Activated CD8-positive, alpha-beta T cell treated with anti-CD3 and anti-CD28 coated beads for 36 hours (primary cell): ENCODE measurements around the gene HAUS1. TPM values are rescaled to one million over a fixed set of nuclear protein-coding genes. Genes with fewer than 3 reads are reported as not detected.

ENCODE experiments used
- ATAC-seq: fragments of 200-7000 bp; cut with Tn5 transposase; one replicate; pipeline ENCODE4 v1.10.0; 2021; ENCODE audit warnings: mild to moderate bottlenecking, moderate library complexity
- CTCF ChIA-PET: fragments of 350-600 bp; sonication (Branson Sonifier 250); formaldehyde crosslinking; loops from one replicate; lab custom pipeline; 2021; ENCODE audit warnings: antibody characterized with exemption; lab: Charles Lee
- POLR2A ChIA-PET: fragments of 350-600 bp; sonication (Branson Sonifier 250); formaldehyde crosslinking; loops from one replicate; lab custom pipeline; 2021; ENCODE audit warnings: antibody characterized with exemption; lab: Charles Lee
- DNase-seq: peaks from one replicate; pipeline ENCODE4 v3.0.0-alpha.2; 2020
- H3K27ac Mint-ChIP-seq: one replicate; pipeline ENCODE4 v1.8.0; 2021; ENCODE audit warnings: mild to moderate bottlenecking, mixed read lengths
- H3K27me3 Mint-ChIP-seq: one replicate; pipeline ENCODE4 v1.8.0; 2021; ENCODE audit warnings: mixed read lengths
- H3K36me3 Mint-ChIP-seq: one replicate; pipeline ENCODE4 v1.8.0; 2021; ENCODE audit warnings: low read depth, mixed read lengths
- H3K4me1 Mint-ChIP-seq: one replicate; pipeline ENCODE4 v1.8.0; 2021; ENCODE audit warnings: low read depth, mixed read lengths
- H3K4me3 Mint-ChIP-seq: one replicate; pipeline ENCODE4 v1.8.0; 2021; ENCODE audit warnings: mild to moderate bottlenecking, moderate library complexity, mixed read lengths
- H3K9me3 Mint-ChIP-seq: one replicate; pipeline ENCODE4 v1.8.0; 2021; ENCODE audit warnings: mixed read lengths
- CTCF ChIP-seq: fragments of 200-600 bp; IDR thresholded peaks from one replicate; pipeline ENCODE4 v1.8.0; 2022; ENCODE audit warnings: antibody characterized with exemption, mild to moderate bottlenecking
- intact Hi-C: fragments of 100-400 bp; cut with micrococcal nuclease; formaldehyde crosslinking; loops from one replicate; pipeline ENCODE4 v1.10.0; 2022
- total RNA-seq, 2 experiments: library from RNA; stranded (reverse); gene quantifications; one replicate each; pipeline ENCODE4 v1.2.3, GENCODE V29; 2021

The HAUS1 gene
- total RNA-seq, 2 experiments from 2014 or later = 57.9 to 61.0 TPM

GRCh38 chr18:46097431-46097800 lies 6.8 kb upstream of the HAUS1 start:
- ChIA-PET CTCF (interaction anchor here (0.8 to 1.8 kb wide), 3 partner anchors 24 to 560 kb away, joined by 3 to 6 read pairs (median 3); partner anchors contain the start of gene PSTPIP2), POLR2A (interaction anchor here (0.9 to 2.3 kb wide), 9 partner anchors 9 to 76 kb away, joined by 3 to 7 read pairs (median 4); a partner anchor contains a TSS)
- no peaks in the 10 kb centered on the region for H3K9me3 Mint-ChIP-seq
- intact Hi-C loops = no loop called here
- DNase-seq (no peak), ATAC-seq (no peak)
- H3K4me1 Mint-ChIP-seq = peaks cover 22% of the 10 kb centered on the region
- peaks cover 28% of the 10 kb centered on the region for H3K36me3 Mint-ChIP-seq
- no peaks in the 10 kb centered on the region for H3K27me3 Mint-ChIP-seq
- H3K27ac Mint-ChIP-seq = peak overlapping the region; percentile 95
- TF ChIP-seq CTCF = no peak
- peak overlapping the region; percentile 99 for H3K4me3 Mint-ChIP-seq

GRCh38 chr18:46097801-46098615 lies 6.2 kb upstream of the HAUS1 start, which contains the start of gene ATP5F1A:
Gene ATP5F1A, minus strand, starts transcription at chr18:46098296. Its CDS starts 65 bp downstream, at chr18:46098231.
- intact Hi-C loops = no loop called here
- TF ChIP-seq CTCF = no peak
- Mint-ChIP-seq H3K4me1 (peaks cover 22% of the 10 kb centered on the region), H3K36me3 (peaks cover 28% of the 10 kb centered on the region), H3K9me3 (no peaks in the 10 kb centered on the region), H3K27ac (peak within 1 kb of the TSS; percentile 95), H3K4me3 (peak within 1 kb of the TSS; percentile 99), H3K27me3 (no peaks in the 10 kb centered on the region)
- DNase-seq (peak; percentile 93), ATAC-seq (peak; percentile 87)
- CTCF ChIA-PET = interaction anchor here (0.8 to 1.8 kb wide), 4 partner anchors 24 to 560 kb away, joined by 3 to 6 read pairs (median 4); partner anchors contain the start of gene PSTPIP2
- POLR2A ChIA-PET = interaction anchor here (0.7 to 1.8 kb wide), 10 partner anchors 9 to 75 kb away, joined by 3 to 6 read pairs (median 4); a partner anchor contains a TSS

GRCh38 chr18:46098616-46098933 lies 5.6 kb upstream of the HAUS1 start:
- H3K9me3 Mint-ChIP-seq = no peaks in the 10 kb centered on the region
- no peaks in the 10 kb centered on the region for H3K27me3 Mint-ChIP-seq
- no peak for TF ChIP-seq CTCF
- peaks cover 19% of the 10 kb centered on the region for H3K4me1 Mint-ChIP-seq
- ATAC-seq = no peak
- peak overlapping the region; percentile 95 for H3K27ac Mint-ChIP-seq
- H3K36me3 Mint-ChIP-seq = peaks cover 24% of the 10 kb centered on the region
- no peak for DNase-seq
- H3K4me3 Mint-ChIP-seq = peak overlapping the region; percentile 99
- ChIA-PET CTCF (interaction anchor here (1.3 kb wide), 1 partner anchor 75 kb away, joined by 6 read pairs; a partner anchor contains a TSS), POLR2A (interaction anchor here (0.7 to 1.8 kb wide), 5 partner anchors 11 to 75 kb away, joined by 3 to 5 read pairs (median 4); a partner anchor contains a TSS)
- intact Hi-C loops = no loop called here

GRCh38 chr18:46099463-46099862 lies 4.7 kb upstream of the HAUS1 start:
- DNase-seq = no peak
- H3K27me3 Mint-ChIP-seq = no peaks in the 10 kb centered on the region
- peaks cover 15% of the 10 kb centered on the region for H3K4me1 Mint-ChIP-seq
- H3K36me3 Mint-ChIP-seq = peaks cover 21% of the 10 kb centered on the region
- TF ChIP-seq CTCF = no peak
- CTCF ChIA-PET = no interaction called here
- intact Hi-C loops = no loop called here
- H3K4me3 Mint-ChIP-seq = no peak overlapping the region
- no peak for ATAC-seq
- no peak overlapping the region for H3K27ac Mint-ChIP-seq
- no peaks in the 10 kb centered on the region for H3K9me3 Mint-ChIP-seq
- POLR2A ChIA-PET = no interaction called here

GRCh38 chr18:46109386-46109785 lies 5.2 kb downstream of the HAUS1 start:
- Mint-ChIP-seq H3K36me3 (peaks cover 32% of the 10 kb centered on the region), H3K4me1 (peaks cover 26% of the 10 kb centered on the region), H3K4me3 (no peak overlapping the region), H3K27me3 (no peaks in the 10 kb centered on the region), H3K27ac (no peak overlapping the region), H3K9me3 (no peaks in the 10 kb centered on the region)
- DNase-seq = no peak
- ATAC-seq = no peak
- intact Hi-C loops = no loop called here
- ChIA-PET POLR2A (interaction anchor here (0.9 kb wide), 1 partner anchor 11 kb away, joined by 3 read pairs; the partner anchor contains the start of gene ATP5F1A), CTCF (no interaction called here)
- TF ChIP-seq CTCF = no peak
